T-helper 2 cell treated with Interferon-gamma antibody and Interleukin-4, amounts not matched to agents 100 ng/mL and 5 ng/mL, for 36 hours (primary cell): ENCODE measurements around the gene RGMA. TPM values are rescaled to one million over a fixed set of nuclear protein-coding genes. Genes with fewer than 3 reads are reported as not detected.
"Not testable (repeated sequence)": the region's sequence is repeated elsewhere in the genome, so short reads cannot be mapped to it uniquely, and the experiment has no call there.

ENCODE experiments used
- intact Hi-C: fragments of 100-400 bp; cut with micrococcal nuclease; formaldehyde crosslinking; loops from one replicate; pipeline ENCODE4 v1.15.1; 2023
- total RNA-seq: library from RNA; stranded (reverse); gene quantifications from 2 replicates; pipeline ENCODE4 v1.2.3, GENCODE V29; 2022

RGMA gene
- total RNA-seq, 1 donor from 2014 or later, result not detected

- intact Hi-C loops, result no loop called here
Measured at GRCh38 chr15:93067649-93068085, 21.3 kb downstream of the RGMA start.

- intact Hi-C loops, result no loop called here
Measured at GRCh38 chr15:93066834-93067648, 22.0 kb downstream of the RGMA start.

- intact Hi-C loops, result no loop called here
Measured at GRCh38 chr15:93066224-93066681, 22.8 kb downstream of the RGMA start.

GRCh38 chr15:93065641-93066045, 23.4 kb downstream of the RGMA start:
- intact Hi-C loops, result no loop called here

GRCh38 chr15:93063796-93064690, 25.0 kb downstream of the RGMA start:
- intact Hi-C loops, result no loop called here

- intact Hi-C loops, result no loop called here
Measured at GRCh38 chr15:93063262-93063671, 25.7 kb downstream of the RGMA start.

- intact Hi-C loops, result not testable (repeated sequence)
Measured at GRCh38 chr15:93062628-93063261, 26.3 kb downstream of the RGMA start.

GRCh38 chr15:93060336-93061248, 28.4 kb downstream of the RGMA start:
- intact Hi-C loops, result no loop called here

GRCh38 chr15:93059442-93059841, 29.6 kb downstream of the RGMA start:
- intact Hi-C loops, result no loop called here

GRCh38 chr15:93058904-93059427, 30.0 kb downstream of the RGMA start:
- intact Hi-C loops, result no loop called here

- intact Hi-C loops, result no loop called here
Measured at GRCh38 chr15:93058128-93058527, 30.9 kb downstream of the RGMA start.

- intact Hi-C loops, result no loop called here
Measured at GRCh38 chr15:93057618-93058017, 31.4 kb downstream of the RGMA start.

GRCh38 chr15:93056836-93057235, 32.2 kb downstream of the RGMA start:
- intact Hi-C loops, result no loop called here

GRCh38 chr15:93055211-93055610, 33.8 kb downstream of the RGMA start:
- intact Hi-C loops, result no loop called here

- intact Hi-C loops, result no loop called here
Measured at GRCh38 chr15:93052090-93052879, 36.7 kb downstream of the RGMA start.

- intact Hi-C loops, result no loop called here
Measured at GRCh38 chr15:93051236-93052089, 37.5 kb downstream of the RGMA start.

GRCh38 chr15:93050648-93051047, 38.4 kb downstream of the RGMA start:
- intact Hi-C loops, result no loop called here

- intact Hi-C loops, result no loop called here
Measured at GRCh38 chr15:93049914-93050578, 39.0 kb downstream of the RGMA start.
